GM10248 (cell line): ENCODE data around the gene INSIG1.

Source experiments
- CTCF ChIA-PET: fragments of 300-600 bp; sonication (Branson Sonifier 250); formaldehyde crosslinking; extraction: SDS; loops from one replicate; lab custom pipeline; 2021; ENCODE audit warnings: antibody characterized with exemption; lab: Yijun Ruan, JAX
- POLR2A ChIA-PET: fragments of 350-650 bp; sonication (Branson Sonifier 250); formaldehyde crosslinking; extraction: SDS; loops from one replicate; lab custom pipeline; 2020; ENCODE audit warnings: antibody characterized with exemption; lab: Yijun Ruan, JAX
- DNase-seq: peaks from one replicate; pipeline ENCODE4 v3.0.0; 2012; ENCODE audit errors: extremely low spot score
- TF ChIP-seq, protein P1 (sequence below): IDR thresholded peaks from 2 replicates; pipeline ENCODE4 v1.5.1; 2012; ENCODE audit warnings: mild to moderate bottlenecking, low read depth; ENCODE audit errors: extremely low read depth, missing control alignments, control extremely low read depth

Gene INSIG1

DNA sequence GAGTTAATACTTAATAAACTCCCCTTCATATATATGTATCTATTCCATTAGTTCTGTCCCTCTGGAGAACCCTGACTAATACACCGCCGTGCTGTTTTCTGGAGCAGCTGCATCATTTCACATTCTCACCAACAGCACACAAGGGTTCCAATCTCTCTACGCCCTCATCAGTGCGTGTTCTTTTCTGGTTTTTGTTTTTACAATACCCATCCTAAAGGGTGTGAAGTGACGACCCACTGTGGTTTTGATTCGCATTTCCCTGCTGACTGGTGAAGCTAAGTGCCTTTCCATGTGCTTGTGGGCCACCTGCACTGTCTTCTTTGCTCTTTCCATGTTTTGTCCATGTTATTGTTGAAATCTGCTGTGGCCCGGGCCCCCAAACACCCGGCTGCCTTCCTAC, 11.0 kb upstream of the INSIG1 start:
- TF ChIP-seq, protein P1, sequence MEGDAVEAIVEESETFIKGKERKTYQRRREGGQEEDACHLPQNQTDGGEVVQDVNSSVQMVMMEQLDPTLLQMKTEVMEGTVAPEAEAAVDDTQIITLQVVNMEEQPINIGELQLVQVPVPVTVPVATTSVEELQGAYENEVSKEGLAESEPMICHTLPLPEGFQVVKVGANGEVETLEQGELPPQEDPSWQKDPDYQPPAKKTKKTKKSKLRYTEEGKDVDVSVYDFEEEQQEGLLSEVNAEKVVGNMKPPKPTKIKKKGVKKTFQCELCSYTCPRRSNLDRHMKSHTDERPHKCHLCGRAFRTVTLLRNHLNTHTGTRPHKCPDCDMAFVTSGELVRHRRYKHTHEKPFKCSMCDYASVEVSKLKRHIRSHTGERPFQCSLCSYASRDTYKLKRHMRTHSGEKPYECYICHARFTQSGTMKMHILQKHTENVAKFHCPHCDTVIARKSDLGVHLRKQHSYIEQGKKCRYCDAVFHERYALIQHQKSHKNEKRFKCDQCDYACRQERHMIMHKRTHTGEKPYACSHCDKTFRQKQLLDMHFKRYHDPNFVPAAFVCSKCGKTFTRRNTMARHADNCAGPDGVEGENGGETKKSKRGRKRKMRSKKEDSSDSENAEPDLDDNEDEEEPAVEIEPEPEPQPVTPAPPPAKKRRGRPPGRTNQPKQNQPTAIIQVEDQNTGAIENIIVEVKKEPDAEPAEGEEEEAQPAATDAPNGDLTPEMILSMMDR, result no peak
- no peak for DNase-seq
- ChIA-PET POLR2A (no interaction called here), CTCF (no interaction called here)

DNA sequence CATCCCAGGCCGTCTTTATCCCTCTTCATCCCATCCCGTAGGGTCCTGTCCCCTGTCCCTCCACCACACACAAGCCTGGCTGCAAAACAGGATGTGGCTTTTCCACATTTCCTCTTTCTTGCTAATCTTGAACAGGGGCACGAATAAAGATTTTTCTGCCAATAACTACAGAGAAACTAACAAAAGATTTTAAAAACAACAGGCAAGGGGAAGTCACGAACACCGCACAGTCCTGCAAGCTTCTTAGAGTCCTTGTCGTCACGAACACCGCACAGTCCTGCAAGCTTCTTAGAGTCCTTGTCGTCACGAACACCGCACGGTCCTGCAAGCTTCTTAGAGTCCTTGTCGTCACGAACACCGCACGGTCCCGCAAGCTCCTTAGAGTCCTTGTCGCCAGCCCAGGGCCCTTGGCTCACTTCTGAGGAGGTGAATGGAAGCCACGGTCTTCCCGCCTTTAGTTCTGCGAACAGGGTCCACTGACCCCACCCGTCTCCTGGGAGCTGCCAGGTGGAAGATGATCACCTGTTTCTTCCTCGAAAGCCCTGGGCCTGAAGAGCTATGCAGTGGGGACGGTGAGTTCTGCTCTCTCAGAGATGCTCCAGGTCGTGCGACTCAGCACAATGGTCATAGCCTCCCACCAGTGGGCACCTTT, 10.3 kb upstream of the INSIG1 start:
- ChIA-PET CTCF (interaction anchor here (1.0 to 1.2 kb wide), 2 partner anchors 9 to 25 kb away, joined by 3 read pairs; no protein-coding TSS in a partner anchor), POLR2A (interaction anchor here (1.2 to 1.3 kb wide), 2 partner anchors 10 to 82 kb away, joined by 4 to 5 read pairs; no protein-coding TSS in a partner anchor)
- no peak for DNase-seq
- TF ChIP-seq, protein P1, result no peak

DNA sequence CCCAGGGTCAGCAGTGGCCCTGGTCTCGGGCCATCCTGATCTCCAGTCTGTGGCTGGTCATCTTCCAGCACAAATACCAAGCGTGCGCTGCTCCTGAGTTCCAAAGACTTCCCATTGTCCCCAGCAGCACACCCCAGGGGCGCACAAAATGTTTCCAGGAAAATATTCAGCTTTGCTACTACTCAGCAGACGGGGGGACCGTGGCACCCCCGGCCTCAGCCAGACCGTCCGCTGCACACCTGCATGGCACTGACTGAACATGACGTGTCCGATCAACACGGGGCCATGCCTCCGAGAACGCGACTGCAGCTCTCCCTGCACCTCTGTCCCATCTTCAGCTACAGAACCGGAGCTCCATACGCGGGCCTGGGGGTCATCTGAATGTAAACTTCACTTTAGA, 9.6 kb upstream of the INSIG1 start:
- POLR2A ChIA-PET, result interaction anchor here (1.2 to 1.3 kb wide), 2 partner anchors 9 to 83 kb away, joined by 4 to 5 read pairs; no protein-coding TSS in a partner anchor
- CTCF ChIA-PET, result interaction anchor here (1.0 to 1.2 kb wide), 2 partner anchors 8 to 24 kb away, joined by 3 read pairs; no protein-coding TSS in a partner anchor
- TF ChIP-seq, protein P1, result no peak
- DNase-seq, result no peak

DNA sequence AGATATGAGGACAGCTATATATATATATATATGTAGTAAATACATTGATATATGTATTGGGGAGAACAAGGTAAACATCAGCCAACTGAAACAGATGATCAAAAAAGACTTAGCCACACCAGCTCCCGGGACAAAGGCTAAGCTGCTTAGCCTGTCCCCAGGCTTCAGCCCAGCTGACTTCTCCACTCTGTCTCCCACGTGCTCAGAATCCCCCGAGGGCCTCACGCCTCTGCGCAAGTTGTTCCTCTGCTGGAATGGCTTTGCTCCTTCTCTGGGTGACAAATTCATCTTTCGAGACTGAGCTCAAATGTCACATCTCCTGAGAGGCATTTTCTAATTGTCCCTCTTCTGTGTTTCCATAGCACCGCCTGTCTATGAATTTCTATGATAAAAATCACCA, 8.6 kb upstream of the INSIG1 start:
- TF ChIP-seq, protein P1, result no peak
- ChIA-PET POLR2A (interaction anchor here (0.6 to 1.2 kb wide), 2 partner anchors 10 to 1835 kb away, joined by 4 to 5 read pairs; no protein-coding TSS in a partner anchor), CTCF (interaction anchor here (0.8 to 1.5 kb wide), 6 partner anchors 9 to 362 kb away, joined by 3 to 5 read pairs (median 3); no protein-coding TSS in a partner anchor)

DNA sequence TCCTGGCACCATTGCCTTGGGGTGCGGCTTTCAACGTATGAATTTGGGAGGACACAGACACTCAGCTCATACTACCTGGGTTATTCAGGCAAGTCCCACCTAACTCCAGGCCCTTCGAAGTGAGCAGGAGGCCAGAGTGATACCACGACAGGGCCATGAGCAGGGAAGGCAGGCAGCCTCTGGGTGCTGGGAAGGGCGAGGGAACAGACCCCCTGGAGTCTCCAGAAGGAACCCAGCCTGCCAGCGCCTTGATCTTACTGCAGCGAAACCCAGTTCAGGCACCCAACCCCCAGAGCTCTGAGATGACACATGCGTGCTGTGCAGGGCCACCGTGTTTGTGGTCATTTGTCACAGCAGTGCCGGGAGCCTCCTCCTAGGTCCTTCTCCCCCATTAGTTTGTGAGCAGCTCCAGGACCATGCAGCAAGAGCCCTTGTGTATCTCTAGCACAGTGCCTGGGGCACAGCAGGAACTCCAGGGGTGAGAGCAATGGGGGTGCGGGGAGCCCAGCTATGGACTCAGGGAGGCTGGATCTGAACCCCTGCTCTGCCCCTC, 7.7 kb upstream of the INSIG1 start:
- ChIA-PET POLR2A (no interaction called here), CTCF (interaction anchor here (1.1 to 1.5 kb wide), 5 partner anchors 10 to 362 kb away, joined by 3 to 5 read pairs (median 3); no protein-coding TSS in a partner anchor)
- DNase-seq, result no peak
- TF ChIP-seq, protein P1, result no peak

More for the DNA sequence above, 8.6 kb upstream of the INSIG1 start:
- DNase-seq, result no peak

DNA sequence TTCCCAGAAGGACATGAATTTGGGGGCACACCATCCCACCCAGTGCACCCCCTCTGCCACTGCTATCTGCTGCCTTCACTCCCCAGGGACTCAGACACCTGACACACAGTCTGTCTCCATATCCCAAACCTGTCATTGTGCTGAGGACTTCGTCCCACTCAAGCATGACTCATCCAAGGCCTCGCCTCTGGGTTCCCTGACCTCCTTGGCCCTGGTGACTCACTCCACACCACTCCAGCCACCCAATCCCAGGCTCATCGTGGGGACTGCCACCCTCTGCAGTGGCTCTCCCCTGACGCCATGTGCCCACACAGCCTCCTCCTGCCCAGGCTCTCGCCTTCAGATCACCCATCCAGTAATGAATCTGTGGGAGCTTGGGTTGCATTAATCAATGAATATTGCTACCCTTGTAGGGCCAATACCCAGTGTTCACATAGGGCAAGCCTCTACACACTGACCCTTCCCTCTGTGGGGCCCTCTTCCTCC, 6.6 kb upstream of the INSIG1 start:
- no peak for DNase-seq
- ChIA-PET POLR2A (no interaction called here), CTCF (no interaction called here)
- TF ChIP-seq, protein P1, result no peak
